ENCODE data around the gene ZNF790. TPM values are rescaled to one million over a fixed set of nuclear protein-coding genes. Genes with fewer than 3 reads are reported as not detected.

ZNF790 gene
- total RNA-seq, 4 donors from 2014 or later, result 9.8 to 18.7 (median 14.6) TPM

- 1 to 5% methylated on average over 15 of the region's 15 CpGs for WGBS, 2 donors
- Histone ChIP-seq H3K9me3 (no peaks in the 10 kb centered on the region), H3K4me1 (peaks cover 16 to 17% of the 10 kb centered on the region in 2 donors), H3K36me3 (no peaks in the 10 kb centered on the region), H3K27me3 (no peaks in the 10 kb centered on the region), H3K27ac (peak overlapping the region in 1 of 3 donors; percentile 87), H3K4me3 (replicated peaks in 1 of 3) (peak overlapping the region in 1 of 3 donors; percentile 68)
- TF ChIP-seq CTCF (IDR thresholded peaks at IDR 0.05) (no peak), POLR2A (IDR thresholded peaks at IDR 0.05) (no peak)
- intact Hi-C loops (cut with DNase I), result no loop called here
- DNase-seq, result no peak
Observed at GRCh38 chr19:36773223-36773579, 65.0 kb downstream of the ZNF790 start.

GRCh38 chr19:36772311-36773222 lies 65.6 kb downstream of the ZNF790 start, which contains the start of gene ZNF850:
ZNF850 (minus strand) TSS chr19:36772807; CDS start chr19:36762606, 10,201 bp downstream.
- peak; percentile 95 to 96 for DNase-seq
- peaks cover 16 to 17% of the 10 kb centered on the region in 2 donors for H3K4me1 ChIP-seq
- TF ChIP-seq CTCF (IDR thresholded peaks at IDR 0.05), result no peak
- TF ChIP-seq POLR2A (IDR thresholded peaks at IDR 0.05), result peak in 1 of 2 donors; percentile 53
- H3K9me3 ChIP-seq, result no peaks in the 10 kb centered on the region
- H3K27me3 ChIP-seq, result no peaks in the 10 kb centered on the region
- intact Hi-C loops (cut with DNase I), result no loop called here
- H3K4me3 ChIP-seq (replicated peaks in 1 of 3), result peak within 1 kb of the TSS; percentile 20 to 68 (median 43)
- H3K36me3 ChIP-seq, result no peaks in the 10 kb centered on the region
- 0 to 1% methylated on average over 29 to 54 of the region's 57 CpGs for WGBS, 2 donors
- peak within 1 kb of the TSS; percentile 27 to 87 (median 76) for H3K27ac ChIP-seq

GRCh38 chr19:36771261-36772231 lies 66.6 kb downstream of the ZNF790 start:
- WGBS, 2 donors, result 2 to 3% methylated on average over 27 to 29 of the region's 29 CpGs
- intact Hi-C loops (cut with DNase I), result no loop called here
- Histone ChIP-seq H3K27me3 (no peaks in the 10 kb centered on the region), H3K36me3 (no peaks in the 10 kb centered on the region), H3K9me3 (no peaks in the 10 kb centered on the region), H3K4me3 (replicated peaks in 1 of 3) (peak overlapping the region in 2 of 3 donors; percentile 35 to 68), H3K27ac (peak overlapping the region; percentile 27 to 87 (median 76)), H3K4me1 (peaks cover 16 to 17% of the 10 kb centered on the region in 2 donors)
- DNase-seq, result peak; percentile 74 to 77
- TF ChIP-seq CTCF (IDR thresholded peaks at IDR 0.05), result no peak
- no peak for TF ChIP-seq POLR2A (IDR thresholded peaks at IDR 0.05)

Small RNA genes lying within 50 kb of the gene (small RNA-seq; reads per million reads assigned to genes)
- not detected for gene RF00019

Other genes starting within 250 kb of the ZNF790 start
- 10 to 100 TPM; 11.3 to 30.5 (median 19.0) TPM for gene ZNF382, start 233.1 kb downstream of the ZNF790 start, total RNA-seq
- 10 to 100 TPM; 13.2 to 19.5 (median 16.2) TPM for gene ZNF461, start 171.6 kb downstream of the ZNF790 start, total RNA-seq
- gene ZNF567, start 150.8 kb downstream of the ZNF790 start, total RNA-seq, result 10 to 100 TPM in 3 of 4 donors, 1 to 10 TPM in 1; 8.0 to 27.9 (median 14.3) TPM
- 1 to 10 TPM; 2.4 to 4.8 (median 3.7) TPM for gene ZNF850, start 65.6 kb downstream of the ZNF790 start, total RNA-seq
- gene ZNF345, start 12.5 kb upstream of the ZNF790 start, total RNA-seq, result 10 to 100 TPM in 1 of 4 donors, 1 to 10 TPM in 3; 6.0 to 11.6 (median 8.2) TPM
- gene ZNF829, start 77.9 kb upstream of the ZNF790 start, total RNA-seq, result 1 to 10 TPM; 4.3 to 8.7 (median 6.1) TPM
- gene ZNF568, start 77.9 kb upstream of the ZNF790 start, total RNA-seq, result 10 to 100 TPM; 14.2 to 25.8 (median 16.8) TPM
- 10 to 100 TPM; 15.8 to 26.6 (median 16.8) TPM for gene ZNF420, start 240.0 kb upstream of the ZNF790 start, total RNA-seq

Data from thyroid gland (tissue), 4 donors.